ENCODE measurements around the gene GTF2B.
"Not testable (repeated sequence)": the region's sequence is repeated elsewhere in the genome, so short reads cannot be mapped to it uniquely, and the experiment has no call there.

Gene GTF2B

GRCh38 chr1:88885933-88886332 lies 5.4 kb downstream of the GTF2B start:
- H3K79me2 ChIP-seq (ENCODE audit: control insufficient read depth, low read length): peaks cover 72% of the 10 kb centered on the region

GRCh38 chr1:88883156-88883555 lies 8.2 kb downstream of the GTF2B start:
- Histone ChIP-seq H3K27ac (ENCODE audit: low read depth, low read length) (no peak overlapping the region), H3K9me3 (ENCODE audit: control insufficient read depth, insufficient read depth, low read length) (no peaks in the 10 kb centered on the region), H3K4me1 (ENCODE audit: control insufficient read depth, low read length) (no peaks in the 10 kb centered on the region; the same call in 1 of the 2 replicates), H3K27me3 (ENCODE audit: control insufficient read depth, low read length) (no peaks in the 10 kb centered on the region), H3K4me2 (ENCODE audit: low read length) (no peak overlapping the region), H3K36me3 (ENCODE audit: control insufficient read depth, low read length) (peaks cover 77% of the 10 kb centered on the region), H4K20me1 (ENCODE audit: control insufficient read depth, insufficient read depth, low read depth, low read length) (no peaks in the 10 kb centered on the region), H3K9me2 (replicated peaks; ENCODE audit: control insufficient read depth, low read length) (no peaks in the 10 kb centered on the region), H3K79me2 (ENCODE audit: control insufficient read depth, low read length) (peaks cover 49% of the 10 kb centered on the region), H3F3A (ENCODE audit: control insufficient read depth, insufficient read depth) (peaks cover 11% of the 10 kb centered on the region; the same call in 1 of the 2 replicates), H3K4me3 (ENCODE audit: low read length) (no peak overlapping the region)
- TF ChIP-seq EZH2phosphoT487 (IDR thresholded peaks at IDR 0.05; ENCODE audit: borderline replicate concordance, low read length): no peak
- no peak for TF ChIP-seq CTCF (IDR thresholded peaks at IDR 0.05; ENCODE audit: low read depth, low read length, poor library complexity, severe bottlenecking)

More at GRCh38 chr1:88885933-88886332, 5.4 kb downstream of the GTF2B start:
- peaks cover 20% of the 10 kb centered on the region for H3K4me1 ChIP-seq (ENCODE audit: control insufficient read depth, low read length)
- peaks cover 69% of the 10 kb centered on the region for H3K36me3 ChIP-seq (ENCODE audit: control insufficient read depth, low read length)
- no peak for TF ChIP-seq EZH2phosphoT487 (IDR thresholded peaks at IDR 0.05; ENCODE audit: borderline replicate concordance, low read length)
- no peak for TF ChIP-seq CTCF (IDR thresholded peaks at IDR 0.05; ENCODE audit: low read depth, low read length, poor library complexity, severe bottlenecking)
- H3K27ac ChIP-seq (ENCODE audit: low read depth, low read length): no peak overlapping the region
- no peaks in the 10 kb centered on the region for H3K9me3 ChIP-seq (ENCODE audit: control insufficient read depth, insufficient read depth, low read length)
- H3F3A ChIP-seq (ENCODE audit: control insufficient read depth, insufficient read depth): 0 out of 2 replicates have a peak, but pooled peaks cover 3% of the 10 kb centered on the region
- H4K20me1 ChIP-seq (ENCODE audit: control insufficient read depth, insufficient read depth, low read depth, low read length): peaks cover 19% of the 10 kb centered on the region
- no peak overlapping the region for H3K4me3 ChIP-seq (ENCODE audit: low read length)
- no peak overlapping the region for H3K4me2 ChIP-seq (ENCODE audit: low read length)
- H3K27me3 ChIP-seq (ENCODE audit: control insufficient read depth, low read length): no peaks in the 10 kb centered on the region
- no peaks in the 10 kb centered on the region for H3K9me2 ChIP-seq (replicated peaks; ENCODE audit: control insufficient read depth, low read length)

- Histone ChIP-seq H3K36me3 (ENCODE audit: control insufficient read depth, low read length) (peaks cover 69% of the 10 kb centered on the region), H3K79me2 (ENCODE audit: control insufficient read depth, low read length) (peaks cover 53% of the 10 kb centered on the region)
- H3K27ac ChIP-seq (ENCODE audit: low read depth, low read length); H3K4me1 ChIP-seq (ENCODE audit: control insufficient read depth, low read length); H3K4me3 ChIP-seq (ENCODE audit: low read length); H3K9me2 ChIP-seq (replicated peaks; ENCODE audit: control insufficient read depth, low read length); H3K4me2 ChIP-seq (ENCODE audit: low read length); H3K27me3 ChIP-seq (ENCODE audit: control insufficient read depth, low read length); H4K20me1 ChIP-seq (ENCODE audit: control insufficient read depth, insufficient read depth, low read depth, low read length); H3K9me3 ChIP-seq (ENCODE audit: control insufficient read depth, insufficient read depth, low read length); H3F3A ChIP-seq (ENCODE audit: control insufficient read depth, insufficient read depth): not testable (repeated sequence)
Observed at GRCh38 chr1:88880717-88881116, 10.7 kb downstream of the GTF2B start.

GRCh38 chr1:88878731-88879130 lies 12.6 kb downstream of the GTF2B start:
- H3F3A ChIP-seq (ENCODE audit: control insufficient read depth, insufficient read depth): peaks cover 8% of the 10 kb centered on the region; the same call in 1 of the 2 replicates
- peaks cover 59% of the 10 kb centered on the region for H3K36me3 ChIP-seq (ENCODE audit: control insufficient read depth, low read length)
- H3K79me2 ChIP-seq (ENCODE audit: control insufficient read depth, low read length): peaks cover 65% of the 10 kb centered on the region
- no peak for TF ChIP-seq EZH2phosphoT487 (IDR thresholded peaks at IDR 0.05; ENCODE audit: borderline replicate concordance, low read length)
- no peak for TF ChIP-seq CTCF (IDR thresholded peaks at IDR 0.05; ENCODE audit: low read depth, low read length, poor library complexity, severe bottlenecking)
- no peak overlapping the region for H3K4me2 ChIP-seq (ENCODE audit: low read length)
- H3K9me3 ChIP-seq (ENCODE audit: control insufficient read depth, insufficient read depth, low read length): no peaks in the 10 kb centered on the region
- no peak overlapping the region for H3K27ac ChIP-seq (ENCODE audit: low read depth, low read length)
- peaks cover 5% of the 10 kb centered on the region; the same call in 1 of the 2 replicates for H4K20me1 ChIP-seq (ENCODE audit: control insufficient read depth, insufficient read depth, low read depth, low read length)
- H3K9me2 ChIP-seq (replicated peaks; ENCODE audit: control insufficient read depth, low read length): no peaks in the 10 kb centered on the region
- no peak overlapping the region for H3K4me3 ChIP-seq (ENCODE audit: low read length)
- peaks cover 2% of the 10 kb centered on the region; the same call in 1 of the 2 replicates for H3K4me1 ChIP-seq (ENCODE audit: control insufficient read depth, low read length)
- no peaks in the 10 kb centered on the region for H3K27me3 ChIP-seq (ENCODE audit: control insufficient read depth, low read length)
